NCI-H69 (cell line): ENCODE results near the gene KCNA1.
A peak's percentile ranks its signal among the peaks of the same experiment; 100 is the strongest.
"Not testable (repeated sequence)": the region's sequence is repeated elsewhere in the genome, so short reads cannot be mapped to it uniquely, and the experiment has no call there.

ENCODE experiments used
- DNase-seq: peaks from one replicate; lab custom pipeline; 2025; lab: John Stamatoyannopoulos, UW

KCNA1 gene

DNA sequence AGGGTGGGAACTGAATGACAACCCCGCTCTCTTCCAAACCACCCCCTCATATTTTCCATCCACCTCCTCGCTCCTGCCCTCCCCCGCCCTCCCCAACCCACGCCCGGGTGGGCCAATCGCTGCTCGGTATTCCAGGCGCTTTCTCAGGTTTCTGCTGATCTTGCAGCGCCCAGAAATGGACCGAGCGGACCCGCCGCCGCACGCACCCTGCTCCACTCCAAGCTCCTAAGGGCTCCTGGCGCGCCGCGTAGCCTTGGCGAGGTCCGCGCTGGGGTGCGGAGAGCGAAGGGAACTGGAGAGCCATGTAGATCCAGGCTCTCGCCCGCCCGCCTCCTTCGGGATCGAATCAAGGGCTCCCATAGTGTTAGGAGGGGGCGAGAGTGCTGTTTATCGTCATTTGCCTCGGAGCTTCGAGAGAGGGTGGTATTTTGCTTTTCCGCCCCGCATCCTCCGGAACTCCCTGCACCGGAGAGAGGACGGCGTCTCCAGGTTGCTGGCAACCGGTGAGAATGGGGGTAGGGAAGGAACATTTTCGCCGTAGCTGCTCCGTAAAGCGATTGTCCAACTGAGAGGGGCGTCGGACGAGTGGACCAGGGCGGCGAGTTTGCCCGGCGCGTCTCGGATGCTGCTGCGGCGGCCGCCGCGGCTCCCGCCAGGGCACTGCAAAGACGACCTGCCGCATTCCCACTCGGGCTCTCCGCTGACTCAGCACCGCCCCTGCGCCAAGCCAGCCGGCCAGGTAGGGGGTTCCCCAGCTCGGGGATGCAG is at the start of gene KCNA1:
KCNA1 (plus strand) TSS at position 172 of the 768 bp plus-strand sequence. CDS start 1,474 bp downstream, outside the sequence.
- DNase-seq = peak; percentile 93

DNA sequence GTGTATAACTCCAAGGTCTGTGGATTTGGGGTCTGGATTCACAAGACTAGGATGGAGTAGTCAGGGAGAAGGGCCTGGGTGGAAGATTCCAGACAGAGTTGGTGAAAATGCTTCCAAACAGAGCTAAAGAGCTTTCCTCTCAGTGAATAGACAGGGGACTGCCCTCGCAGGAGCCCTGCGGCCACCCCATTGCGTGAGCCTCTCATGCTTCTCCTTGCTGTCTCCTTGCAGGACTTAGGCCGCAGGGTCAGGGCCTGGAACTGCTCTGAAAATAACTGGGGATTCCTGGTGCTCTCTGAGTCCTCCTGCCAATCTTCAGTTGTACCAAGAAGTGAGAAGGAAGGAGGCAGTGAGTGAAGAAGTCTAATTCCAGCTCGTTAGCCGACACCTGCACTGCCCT is 49.0 kb upstream of the KCNA1 start:
- no peak for DNase-seq

DNA sequence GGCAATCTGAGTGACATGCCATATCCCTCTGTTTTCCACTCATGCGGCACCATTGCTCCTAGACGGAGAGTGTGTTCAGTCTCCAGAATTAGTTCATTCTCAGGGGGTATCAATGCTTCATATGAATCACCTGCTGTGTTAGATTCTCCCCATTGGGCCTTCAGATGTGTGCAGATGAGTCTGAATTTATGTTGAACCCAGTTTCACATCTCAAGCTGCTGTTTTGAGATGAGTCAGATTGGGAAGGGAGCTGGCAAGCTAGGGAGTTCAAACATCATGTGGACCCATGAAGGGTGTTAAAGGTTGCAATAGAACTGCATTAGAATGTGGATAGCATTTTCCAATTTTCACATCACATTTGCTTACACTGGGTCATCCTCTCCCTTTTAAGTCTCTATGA is 46.9 kb upstream of the KCNA1 start:
- no peak for DNase-seq

DNA sequence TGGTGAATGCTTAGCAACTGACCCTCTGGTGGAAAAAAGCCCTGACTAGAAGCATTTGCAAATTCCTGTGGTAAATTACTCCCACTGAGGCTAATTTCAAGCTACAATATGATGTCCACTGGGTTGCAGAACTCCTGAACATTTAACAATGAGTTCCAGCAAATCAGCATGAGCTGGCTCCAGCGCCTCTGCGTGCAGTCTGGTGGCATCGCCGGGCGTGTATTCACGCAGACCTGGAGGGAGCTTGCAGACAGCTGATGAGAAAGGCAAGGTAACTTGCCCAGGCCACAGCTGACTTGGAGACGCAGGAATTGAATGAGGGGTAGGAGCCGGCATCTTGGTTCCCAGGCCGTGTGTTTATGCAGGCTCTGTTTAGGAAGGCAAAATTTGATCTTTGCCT is 45.1 kb upstream of the KCNA1 start:
- DNase-seq = no peak

DNA sequence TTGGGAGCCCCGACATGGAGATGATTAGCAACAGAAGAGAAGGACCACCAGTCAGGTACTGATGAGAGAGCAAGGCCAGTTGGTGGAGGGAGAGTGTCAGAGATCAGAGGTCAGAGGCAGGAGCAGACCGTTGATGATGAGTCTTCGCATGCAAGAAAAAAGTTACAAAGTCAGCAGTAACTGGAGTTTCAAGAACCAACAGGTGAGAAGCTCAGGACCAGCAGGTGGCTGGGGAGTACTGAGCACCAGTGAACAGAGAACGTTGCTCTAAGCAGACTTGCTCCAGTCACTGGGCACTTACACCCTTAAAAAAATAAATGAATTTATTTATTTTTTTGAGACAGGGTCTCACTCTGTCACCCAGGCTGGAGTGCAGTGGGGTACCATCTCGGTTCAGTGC is 44.5 kb upstream of the KCNA1 start:
- no peak for DNase-seq

DNA sequence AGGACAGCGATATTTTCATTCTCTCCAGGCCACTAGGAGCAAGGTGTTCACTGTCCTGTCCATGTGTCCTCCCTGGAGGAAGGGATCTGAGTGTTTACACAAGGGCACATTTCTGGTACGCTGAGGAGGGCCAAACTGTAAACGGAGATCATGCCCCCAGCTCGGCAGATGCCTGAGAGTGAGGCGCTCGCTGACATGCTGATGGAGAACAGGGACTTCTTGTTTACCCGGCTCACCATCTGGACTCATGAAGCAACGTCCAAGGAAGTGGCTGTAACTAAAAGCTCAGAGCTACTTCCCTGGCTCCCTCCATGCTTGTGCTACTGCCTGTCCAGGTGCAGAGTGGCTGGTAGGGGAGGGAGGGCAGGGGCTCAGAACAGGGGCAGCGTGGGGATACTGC is 43.4 kb upstream of the KCNA1 start:
- peak; percentile 64 for DNase-seq

DNA sequence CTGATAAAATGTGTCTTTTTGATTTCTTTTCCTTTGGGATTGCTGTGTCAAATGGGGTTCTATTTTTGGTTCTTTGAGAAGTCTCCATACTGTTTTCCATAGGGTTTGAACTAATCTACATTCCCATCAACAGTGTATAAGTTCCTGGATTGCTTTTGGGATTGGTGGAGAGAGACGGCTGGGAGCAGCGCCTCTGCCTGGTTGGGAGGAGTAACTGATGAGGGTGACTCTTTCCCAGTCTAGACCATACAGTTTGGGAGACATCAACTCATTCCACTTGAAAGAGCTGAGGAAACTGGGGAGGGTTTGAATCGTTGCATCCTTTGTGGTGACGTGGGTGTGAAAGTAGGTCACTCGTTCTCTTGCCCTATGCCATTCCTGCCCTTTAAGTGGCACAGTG is 42.3 kb upstream of the KCNA1 start:
- no peak for DNase-seq

DNA sequence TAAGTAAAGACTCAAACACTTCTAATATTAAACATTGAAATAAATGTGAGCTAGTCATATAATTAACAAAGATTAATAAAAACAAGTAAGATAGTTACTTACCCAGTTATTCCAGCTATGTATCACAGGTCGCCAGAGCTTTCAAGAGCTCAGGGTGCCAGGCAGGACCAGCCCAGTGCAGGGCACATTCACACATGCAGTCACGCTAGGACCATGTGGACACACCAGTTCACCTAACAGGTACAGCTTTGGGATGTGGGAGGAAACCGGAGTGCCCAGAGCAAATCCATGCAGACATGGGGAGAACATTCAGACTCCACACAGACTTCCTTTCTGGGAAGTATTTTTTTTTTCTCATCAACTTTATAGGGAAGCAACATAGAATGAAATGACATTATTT is 39.3 kb upstream of the KCNA1 start:
- DNase-seq = no peak

DNA sequence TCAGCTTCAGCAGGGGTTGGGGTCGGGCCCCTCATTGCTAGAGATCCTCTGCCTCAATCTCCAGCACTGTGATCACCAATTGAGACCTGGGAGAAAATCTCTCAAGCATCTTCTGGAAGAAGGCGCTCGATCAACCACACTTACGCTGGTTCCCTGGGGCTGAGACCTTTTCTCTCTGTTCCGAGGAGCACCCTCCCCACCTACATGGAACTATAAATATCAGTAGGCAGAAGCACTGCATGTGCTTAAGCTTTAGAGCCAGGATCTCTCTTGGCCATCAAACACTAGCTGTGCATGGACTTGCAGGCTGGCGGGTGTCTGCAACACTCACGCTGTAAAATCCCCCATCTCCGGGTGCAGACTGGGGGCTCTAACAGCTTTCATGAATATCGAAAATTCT is 38.2 kb upstream of the KCNA1 start:
- no peak for DNase-seq

DNA sequence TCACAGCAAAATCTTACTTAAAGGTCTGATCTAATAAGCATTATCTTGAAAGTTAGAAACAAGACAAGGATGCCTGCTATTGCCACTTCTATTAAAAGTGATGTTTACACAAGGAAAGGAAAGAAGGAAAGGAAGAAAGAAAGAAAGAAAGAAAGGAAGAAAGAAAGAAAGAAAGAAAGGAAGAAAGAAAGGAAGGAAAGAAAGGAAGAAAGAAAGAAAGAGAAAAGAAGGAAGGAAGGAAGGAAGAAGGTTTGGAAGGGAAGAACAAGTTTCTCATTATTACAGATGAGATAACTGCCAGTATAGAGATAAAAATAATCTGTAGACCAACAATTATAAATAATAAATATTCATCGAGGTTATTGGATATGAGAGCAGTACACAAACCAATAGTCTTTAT is 35.8 kb upstream of the KCNA1 start:
- DNase-seq = no peak

DNA sequence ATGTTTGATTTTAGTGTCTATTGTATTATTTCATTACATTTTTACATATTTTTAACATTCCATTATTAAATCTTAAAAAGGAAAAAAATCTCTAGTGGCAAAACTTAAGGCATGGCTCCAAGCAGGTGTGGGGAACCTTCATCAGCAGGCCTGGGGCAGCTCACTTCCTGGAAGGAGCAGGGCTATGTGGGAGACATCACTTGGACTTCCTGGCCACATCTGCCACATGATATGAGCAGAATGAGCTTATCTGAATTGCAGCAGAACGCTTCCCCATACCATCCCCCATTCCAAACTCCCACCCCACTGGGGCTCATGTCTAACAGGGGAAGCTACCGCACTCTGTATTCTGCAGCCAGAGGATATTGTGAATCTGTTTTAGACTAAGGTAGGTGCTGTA is 35.0 kb upstream of the KCNA1 start:
- peak; percentile 16 for DNase-seq

DNA sequence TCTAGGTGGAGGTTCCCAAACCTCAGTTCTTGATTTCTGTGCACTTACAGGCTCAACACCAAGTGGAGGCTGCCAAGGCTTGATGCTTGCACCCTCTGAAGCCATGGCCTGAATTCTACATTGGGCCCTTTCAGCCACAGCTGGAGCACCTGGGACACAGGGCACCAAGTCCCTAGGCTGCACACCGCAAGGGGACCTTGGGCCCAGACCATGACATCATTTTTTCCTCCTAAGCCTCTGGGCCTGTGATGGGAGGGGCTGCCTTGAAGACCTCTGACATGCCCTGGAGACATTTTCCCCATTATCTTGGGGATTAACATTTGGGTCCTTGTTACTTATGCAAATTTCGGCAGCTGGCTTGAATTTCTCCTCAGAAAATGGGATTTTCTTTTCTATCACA is 30.2 kb upstream of the KCNA1 start:
- DNase-seq = not testable (repeated sequence)

DNA sequence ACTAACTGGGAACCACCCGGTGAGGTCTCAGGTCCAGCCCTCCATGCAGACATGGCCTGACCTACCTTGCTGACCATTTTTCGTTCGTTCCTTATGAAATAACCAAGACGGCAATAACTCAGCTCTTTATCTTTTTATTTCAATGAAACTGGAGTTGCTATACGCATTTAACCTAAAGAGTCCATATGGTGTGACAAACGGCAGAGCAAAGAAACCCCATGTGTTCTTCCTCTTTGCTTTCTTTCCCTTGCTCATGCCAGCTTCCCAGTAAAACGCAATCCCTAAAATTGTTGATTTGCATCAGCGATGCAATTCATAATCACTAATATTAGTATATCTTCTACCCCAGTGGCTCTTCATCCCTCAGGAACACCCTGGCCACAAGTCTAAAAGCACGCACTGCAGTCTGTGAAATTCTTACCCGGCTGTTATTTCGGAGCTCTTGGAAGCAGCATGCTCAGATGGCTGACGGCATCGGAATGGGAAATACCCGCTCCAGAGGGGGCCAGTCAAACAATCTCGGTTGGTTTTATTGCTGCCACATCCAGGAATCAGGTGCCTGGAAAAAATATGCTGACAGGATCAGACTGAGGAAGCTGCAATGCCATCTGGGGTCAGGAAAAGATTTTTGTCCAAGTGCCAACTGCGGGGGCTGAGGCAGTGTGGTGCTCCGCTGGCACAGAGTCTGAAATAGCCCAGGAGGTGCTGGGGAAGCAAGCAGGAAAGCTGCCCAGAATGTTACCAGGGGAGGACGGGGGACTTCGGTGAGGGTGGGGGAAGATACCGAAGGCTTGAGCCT is 28.2 kb upstream of the KCNA1 start:
- DNase-seq = no peak

DNA sequence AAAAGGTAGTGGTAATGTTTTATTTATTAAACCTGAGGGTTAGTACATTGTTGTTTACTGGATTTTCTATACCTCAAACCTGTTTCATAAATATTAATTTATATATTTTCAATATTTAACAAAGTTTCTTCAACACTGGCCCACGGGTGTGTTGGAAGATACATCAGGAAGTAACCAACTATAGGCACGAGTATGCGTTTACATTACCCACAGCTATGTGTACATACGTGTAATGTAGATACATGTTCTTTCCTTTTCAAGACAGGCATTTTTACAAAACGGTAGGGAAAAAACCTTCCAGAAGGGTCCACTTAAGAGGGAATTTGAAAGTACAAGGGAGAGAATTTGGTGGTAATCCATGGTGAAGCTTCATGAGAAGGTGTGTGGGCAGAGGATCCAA is 17.8 kb upstream of the KCNA1 start:
- DNase-seq = no peak

DNA sequence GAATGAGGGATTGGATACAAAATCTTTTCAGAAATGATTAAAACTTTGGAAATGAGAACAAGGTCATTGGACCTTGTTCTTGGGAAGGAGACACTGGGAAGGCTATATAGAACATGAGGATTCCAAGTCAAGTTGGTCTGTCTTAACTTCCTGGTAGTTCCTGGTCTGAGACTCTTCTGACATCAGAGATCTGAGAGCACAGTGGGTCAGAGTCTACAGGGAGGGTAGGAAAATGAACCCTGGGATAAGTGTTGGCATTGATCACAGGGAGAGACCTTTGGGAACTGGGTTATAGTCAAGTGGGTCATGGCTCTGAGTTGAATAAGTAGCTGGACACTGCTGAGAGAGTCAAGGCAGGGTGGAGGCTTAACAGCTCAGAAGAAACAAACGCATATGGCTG is 17.3 kb upstream of the KCNA1 start:
- no peak for DNase-seq

DNA sequence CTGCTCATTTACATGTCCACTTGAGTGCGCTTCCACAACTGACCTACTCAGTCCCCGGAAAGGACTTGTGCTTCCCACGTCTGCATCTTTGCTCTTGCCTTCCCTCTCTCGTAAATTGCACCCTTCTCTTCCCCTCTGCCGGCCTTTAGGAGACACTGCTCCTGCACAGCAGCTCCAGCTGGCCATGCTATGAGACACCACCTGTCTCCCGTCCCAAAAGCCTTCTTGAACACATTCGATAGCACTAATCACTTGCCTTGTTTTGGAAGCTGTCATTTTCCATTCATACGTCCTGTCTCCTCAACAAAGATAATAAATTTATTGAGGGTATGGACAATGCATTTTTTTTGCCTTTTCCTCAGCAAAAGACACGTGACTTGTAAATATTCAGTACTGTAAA is 15.7 kb upstream of the KCNA1 start:
- DNase-seq = no peak

DNA sequence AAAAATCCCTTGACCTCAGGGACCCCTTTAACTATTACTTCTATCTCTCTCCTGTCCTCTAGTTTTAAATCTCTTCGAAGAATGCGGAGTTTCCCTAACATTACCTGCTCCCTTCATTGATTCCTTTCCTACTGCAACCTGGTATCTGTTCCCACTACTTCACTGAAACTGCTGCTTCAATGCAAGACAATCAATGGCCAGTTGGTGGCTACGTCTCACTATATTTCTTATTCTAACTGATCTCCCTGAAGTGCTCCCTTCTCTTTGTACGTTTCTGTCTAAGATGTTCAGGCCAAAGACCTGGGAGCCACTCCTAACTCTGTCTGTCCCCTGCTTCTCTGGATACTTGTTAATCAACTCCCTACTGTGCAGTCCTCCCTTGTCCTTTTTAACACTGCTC is 10.3 kb upstream of the KCNA1 start:
- peak; percentile 80 for DNase-seq

DNA sequence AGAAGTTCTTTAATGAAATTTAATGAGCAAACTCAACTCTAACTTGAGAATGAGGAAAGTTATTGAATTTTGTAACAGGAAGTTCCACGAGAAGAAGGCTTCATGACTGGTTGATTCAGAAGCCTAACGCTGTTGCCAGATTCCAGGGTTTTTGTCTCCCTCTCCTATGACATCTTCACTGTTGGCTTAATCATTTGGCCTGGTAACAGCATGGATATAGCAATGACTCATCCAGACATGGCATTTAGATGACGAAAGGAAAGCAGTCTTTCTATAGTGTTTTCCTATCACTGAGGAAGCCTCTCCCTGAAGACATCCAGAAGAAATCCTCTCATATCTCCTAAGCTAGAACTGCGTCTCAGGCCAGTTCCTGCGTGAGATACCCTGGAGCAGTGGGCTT is 9.4 kb upstream of the KCNA1 start:
- DNase-seq = no peak

DNA sequence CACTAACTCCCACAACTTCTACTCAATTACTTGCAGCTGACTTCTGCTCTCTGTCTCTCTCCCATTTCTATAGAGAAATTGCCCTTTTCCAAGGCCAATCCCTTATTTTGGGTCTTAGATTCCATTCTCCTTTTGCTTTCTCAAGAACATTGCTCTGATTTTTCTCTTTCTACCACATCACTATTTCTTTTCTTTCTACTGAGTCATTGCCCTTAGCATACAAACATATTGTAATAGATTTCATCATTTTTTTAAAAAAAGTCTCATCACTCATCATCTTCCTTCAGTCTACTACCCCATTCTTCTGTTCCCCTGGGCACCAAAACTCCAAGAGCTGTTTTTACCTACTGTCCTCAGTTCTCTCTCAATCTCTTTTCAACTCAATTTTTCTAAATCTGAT is 4.4 kb upstream of the KCNA1 start:
- no peak for DNase-seq

DNA sequence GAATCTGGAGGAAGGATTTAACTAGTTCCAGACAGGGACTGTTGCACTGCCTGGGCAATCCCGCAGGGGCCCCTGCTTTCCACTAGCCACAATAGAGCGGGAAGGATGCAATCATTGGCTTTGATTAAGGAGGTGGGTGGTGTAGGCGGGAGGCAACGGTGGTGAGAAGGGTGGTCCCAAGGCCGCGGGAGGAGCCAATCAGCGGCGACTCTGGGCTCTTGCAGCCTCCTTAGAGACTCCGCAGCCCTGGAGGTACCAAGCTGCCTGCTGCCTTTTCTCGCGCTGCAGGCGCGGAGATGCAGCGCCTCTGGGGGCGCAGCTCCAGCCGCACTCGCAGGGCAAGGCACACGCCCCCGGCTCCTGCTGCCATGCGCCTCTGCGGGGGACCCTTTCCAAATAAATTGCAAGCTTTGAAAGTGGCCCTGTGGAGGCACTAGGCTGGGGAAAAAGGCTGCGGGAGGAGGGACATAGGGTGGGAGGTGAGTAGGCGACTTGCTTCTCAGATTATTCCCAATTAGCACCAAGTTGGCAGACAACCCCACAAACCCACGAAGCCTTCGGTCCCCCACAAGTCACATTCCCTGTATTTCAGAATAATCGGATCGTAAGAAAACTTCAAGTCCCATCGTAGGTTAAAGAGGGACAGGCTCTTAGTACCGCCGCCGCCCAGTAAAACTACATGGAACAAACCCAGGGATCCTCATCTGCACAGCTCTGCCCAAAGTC is 858 bp upstream of the KCNA1 start:
- DNase-seq = peak; percentile 99

DNA sequence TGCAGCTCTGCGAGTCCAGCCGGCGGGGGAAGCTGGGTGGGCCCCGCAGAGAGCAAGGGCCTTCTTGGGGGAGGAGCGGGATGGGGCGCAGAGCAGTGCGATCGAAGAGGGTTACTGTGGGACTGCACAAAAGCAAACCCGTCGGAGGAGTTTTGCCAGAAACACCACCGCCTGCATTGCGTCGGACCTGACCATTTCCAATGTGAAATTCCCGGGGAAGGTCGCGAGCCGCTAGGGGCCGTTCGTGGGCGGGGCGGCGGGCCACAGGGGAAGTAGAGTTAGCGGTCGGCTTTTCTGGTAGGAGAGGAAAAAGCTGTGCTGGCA is 333 bp upstream of the KCNA1 start:
- no peak for DNase-seq

DNA sequence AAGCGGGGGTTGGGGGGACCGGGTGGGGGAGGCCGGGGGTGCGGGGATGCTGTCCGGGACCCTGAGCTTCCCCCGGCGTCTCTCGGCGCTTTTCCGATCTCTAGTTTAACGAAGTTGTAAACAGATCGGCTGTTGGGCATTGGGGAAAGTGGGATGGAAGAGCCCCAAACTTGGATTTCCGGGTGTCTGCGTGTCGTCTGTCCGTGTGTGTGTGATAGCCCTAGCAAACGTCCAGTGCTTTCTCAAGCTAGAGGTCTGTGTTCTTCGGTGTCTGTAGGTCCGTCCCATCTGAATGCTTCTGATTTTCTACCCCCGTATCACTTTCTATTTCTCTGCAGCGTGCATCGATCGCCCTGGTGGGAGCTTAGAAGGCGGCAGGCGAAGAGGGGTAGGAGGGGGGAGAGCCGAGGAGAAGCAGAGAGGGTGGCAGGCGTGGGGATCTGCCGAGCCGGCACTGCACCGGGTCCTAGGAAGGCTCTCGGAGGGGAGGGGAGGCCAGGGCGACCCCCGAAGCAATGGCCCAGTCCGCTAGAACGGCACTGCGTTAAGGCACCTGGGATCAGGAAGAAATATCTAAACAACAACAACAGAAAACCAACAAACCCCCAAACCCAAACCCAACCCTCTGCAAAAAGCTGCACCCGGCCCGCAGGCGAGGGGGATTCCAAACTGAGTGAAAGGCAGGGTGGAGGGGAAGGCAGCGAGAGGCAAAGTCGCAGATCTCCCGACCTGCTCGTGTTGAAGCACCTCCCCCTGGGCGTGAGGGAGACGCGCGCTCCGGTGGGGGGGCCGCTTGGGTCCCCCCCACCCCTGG is 1.0 kb downstream of the KCNA1 start:
- DNase-seq = peak; percentile 62
